Mesangial cell (primary cell): ENCODE results near the gene GRID1. TPM values are rescaled to one million over a fixed set of nuclear protein-coding genes. Genes with fewer than 3 reads are reported as not detected.

Source experiments
- total RNA-seq: library from RNA; depleted of rRNA; stranded (reverse); fragments of >200 nt; gene quantifications from 2 replicates; pipeline ENCODE4 v1.2.3, GENCODE V29; 2015

Gene GRID1
- total RNA-seq, result 0.13 TPM in 1 of 2 replicates, not detected in the other

GRCh38 chr10:86366033-86366901, at the start of gene GRID1:
Gene GRID1 (minus strand): TSS chr10:86366795.

Other genes with a start within 250 kb of the GRID1 start
- 15.5 and 17.1 TPM in 2 replicates for gene WAPL, start 155.0 kb upstream of the GRID1 start, total RNA-seq